Measurements from ENCODE around the gene TMEM231. TPM values are rescaled to one million over a fixed set of nuclear protein-coding genes. Genes with fewer than 3 reads are reported as not detected.

Gene TMEM231, protein sequence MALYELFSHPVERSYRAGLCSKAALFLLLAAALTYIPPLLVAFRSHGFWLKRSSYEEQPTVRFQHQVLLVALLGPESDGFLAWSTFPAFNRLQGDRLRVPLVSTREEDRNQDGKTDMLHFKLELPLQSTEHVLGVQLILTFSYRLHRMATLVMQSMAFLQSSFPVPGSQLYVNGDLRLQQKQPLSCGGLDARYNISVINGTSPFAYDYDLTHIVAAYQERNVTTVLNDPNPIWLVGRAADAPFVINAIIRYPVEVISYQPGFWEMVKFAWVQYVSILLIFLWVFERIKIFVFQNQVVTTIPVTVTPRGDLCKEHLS
- total RNA-seq (2022; extraction: Qiagen RNA extraction) = 8.2 to 10.6 TPM (median 9.0 TPM) in 5 replicates

DNA sequence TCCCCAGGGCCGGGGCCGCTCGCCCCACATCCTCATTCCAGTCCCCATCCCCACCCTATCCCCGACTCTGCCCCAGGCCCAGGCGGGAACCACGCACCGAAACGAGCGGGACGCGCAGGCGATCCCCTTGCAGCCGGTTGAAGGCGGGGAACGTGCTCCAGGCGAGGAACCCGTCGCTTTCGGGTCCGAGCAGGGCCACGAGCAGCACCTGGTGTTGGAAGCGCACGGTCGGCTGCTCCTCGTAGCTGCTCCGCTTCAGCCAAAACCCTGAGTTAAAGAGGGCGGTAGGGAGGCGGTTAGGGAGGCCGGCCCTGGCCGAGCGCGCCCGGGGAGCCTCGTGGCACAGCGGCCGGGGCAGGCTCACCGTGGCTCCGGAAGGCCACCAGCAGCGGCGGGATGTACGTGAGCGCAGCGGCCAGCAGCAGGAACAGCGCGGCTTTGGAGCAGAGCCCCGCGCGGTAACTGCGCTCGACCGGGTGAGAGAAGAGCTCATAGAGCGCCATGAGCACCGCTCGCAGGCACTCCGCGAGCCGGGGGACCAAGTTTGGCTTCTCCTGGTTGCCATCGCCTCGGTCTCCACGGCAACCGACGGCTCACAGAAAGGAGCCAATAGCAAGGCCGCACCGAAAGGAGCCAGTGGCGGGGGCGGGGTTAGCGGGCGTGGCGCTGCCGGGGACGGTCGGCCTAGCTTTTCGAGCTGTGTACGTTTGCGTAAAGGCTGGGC lies at the start of gene TMEM231:
Gene TMEM231, minus strand, starts transcription at position 546 of the 724 bp plus-strand sequence. Its CDS starts 43 bp downstream, at position 503.

DNA sequence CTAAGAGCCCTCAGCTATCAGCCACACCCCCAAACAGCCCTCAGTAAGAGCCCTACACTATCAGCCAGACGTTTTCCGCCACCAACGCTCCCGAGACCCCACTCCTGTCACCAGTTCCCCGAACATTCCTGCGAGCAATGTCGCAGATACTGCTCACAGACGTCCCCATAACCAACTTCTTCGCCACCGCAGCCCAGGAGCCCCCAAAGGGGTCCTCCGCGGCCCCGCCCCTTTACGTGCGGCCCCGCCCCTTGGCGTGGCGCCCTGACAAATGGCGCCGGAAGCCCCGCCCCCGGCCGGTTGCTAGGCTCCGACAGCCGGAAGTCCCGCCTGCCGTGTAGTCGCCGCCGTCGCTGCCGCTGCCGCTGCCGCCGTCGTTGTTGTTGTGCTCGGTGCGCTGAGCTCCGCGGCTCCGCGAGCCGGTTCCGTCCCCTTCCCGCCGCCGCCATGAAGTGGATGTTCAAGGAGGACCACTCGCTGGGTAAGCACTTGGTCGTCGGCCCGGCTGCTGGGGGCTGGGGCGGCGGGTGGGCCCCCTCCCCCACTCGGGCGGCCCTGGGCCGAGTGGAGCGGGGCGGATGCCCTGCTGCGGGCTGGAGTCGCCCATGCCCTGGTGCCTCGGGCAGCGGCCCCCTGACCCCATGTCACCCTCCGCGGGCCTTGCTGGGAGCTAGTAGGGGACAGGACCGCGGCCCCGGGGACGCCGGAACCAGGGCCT lies 10.1 kb upstream of the TMEM231 start, which contains the start of gene GABARAPL2:
Gene GABARAPL2, plus strand, starts transcription at position 340 of the 718 bp plus-strand sequence. Its CDS starts 108 bp downstream, at position 448.

DNA sequence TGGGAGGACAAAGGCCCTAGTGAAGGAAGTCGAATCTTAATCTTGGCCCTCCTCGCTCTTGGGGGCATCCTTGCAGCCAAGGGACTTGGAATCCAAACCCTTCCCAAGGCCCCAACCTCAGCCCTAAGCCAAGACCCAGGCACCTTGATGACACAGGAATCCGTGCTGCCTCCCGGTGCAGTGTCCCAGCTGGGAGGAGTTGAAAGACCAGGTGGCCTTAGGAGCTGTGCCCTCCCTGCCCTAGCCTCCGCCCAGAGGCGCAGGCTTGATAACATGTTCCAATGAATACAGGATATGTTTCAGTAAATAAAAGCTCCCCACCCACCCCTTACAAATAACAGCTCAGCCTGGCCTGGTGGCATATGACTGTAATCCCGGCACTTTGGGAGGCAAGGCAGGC lies 20.2 kb downstream of the TMEM231 start, which contains the start of gene CHST5:
Gene CHST5, minus strand, starts transcription at position 208 of the 400 bp plus-strand sequence. CDS start 5,724 bp downstream, outside the sequence.

DNA sequence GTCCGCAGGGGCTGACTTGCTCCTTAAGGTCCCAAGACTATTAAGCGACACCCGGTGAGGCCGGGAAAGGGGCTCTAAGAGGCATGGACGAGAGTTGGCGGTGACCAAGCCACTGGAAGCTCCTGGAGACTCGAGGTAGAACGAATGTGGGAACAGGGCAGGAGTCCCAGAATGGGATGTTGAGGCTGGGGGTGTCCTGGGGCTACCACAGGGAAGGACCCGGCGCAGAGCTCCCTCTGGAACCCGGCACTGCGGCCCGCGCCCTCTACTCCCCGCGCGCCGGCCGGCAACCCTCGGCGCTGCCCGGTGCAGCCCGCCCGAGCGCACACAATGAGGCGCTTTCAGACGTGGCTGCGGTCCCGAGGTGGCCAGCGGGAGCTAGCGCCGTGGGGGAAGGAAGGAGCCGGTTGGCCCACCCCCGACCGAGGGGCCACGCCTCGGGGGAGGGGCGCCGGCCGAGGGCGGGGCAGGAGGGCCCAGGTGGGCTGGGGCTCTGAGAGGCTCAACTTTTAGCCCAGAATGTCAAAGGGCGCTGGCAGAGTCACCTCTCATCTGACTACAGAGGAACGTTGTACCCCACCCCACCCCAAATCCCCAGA lies 60.9 kb downstream of the TMEM231 start, which contains the start of gene CHST6:
Gene CHST6, minus strand, starts transcription at position 366 of the 599 bp plus-strand sequence. CDS start 15,613 bp downstream, outside the sequence.

Other genes with a start within 250 kb of the TMEM231 start
- 61.0 to 74.5 TPM (median 65.0 TPM) in 5 replicates for gene CFDP1, start 122.7 kb downstream of the TMEM231 start, total RNA-seq (2022; extraction: Qiagen RNA extraction)
- 13.8 to 15.5 TPM (median 14.5 TPM) in 5 replicates for gene TMEM170A, start 91.6 kb downstream of the TMEM231 start, total RNA-seq (2022; extraction: Qiagen RNA extraction)
- 0.09 to 0.30 TPM (median 0.20 TPM) in 5 replicates for gene CHST6, start 60.8 kb downstream of the TMEM231 start, total RNA-seq (2022; extraction: Qiagen RNA extraction)
- not detected in 5 replicates for gene CHST5, start 20.1 kb downstream of the TMEM231 start, total RNA-seq (2022; extraction: Qiagen RNA extraction)
- gene GABARAPL2, start 10.1 kb upstream of the TMEM231 start, total RNA-seq (2022; extraction: Qiagen RNA extraction) = 85.8 to 90.1 TPM (median 87.9 TPM) in 5 replicates
- gene ADAT1, start 67.0 kb upstream of the TMEM231 start, total RNA-seq (2022; extraction: Qiagen RNA extraction) = 33.1 to 35.5 TPM (median 35.1 TPM) in 5 replicates
- 156 to 178 TPM (median 164 TPM) in 5 replicates for gene KARS1, start 91.4 kb upstream of the TMEM231 start, total RNA-seq (2022; extraction: Qiagen RNA extraction)
- gene TERF2IP, start 91.5 kb upstream of the TMEM231 start, total RNA-seq (2022; extraction: Qiagen RNA extraction) = 41.4 to 45.0 TPM (median 44.1 TPM) in 5 replicates
- gene CPHXL2, start 120.8 kb upstream of the TMEM231 start, total RNA-seq (2022; extraction: Qiagen RNA extraction) = not detected in 5 replicates
- gene DUXB, start 145.2 kb upstream of the TMEM231 start, total RNA-seq (2022; extraction: Qiagen RNA extraction) = 0.08 to 0.09 TPM in 2 of 5 replicates, not detected in the others
- gene CPHXL, start 170.2 kb upstream of the TMEM231 start, total RNA-seq (2022; extraction: Qiagen RNA extraction) = not detected in 5 replicates

Data from A549 treated with AZD2906 at 1 μM for 4 hours (cell line).